ACC112 (cell line): ENCODE results near the gene FSTL4.

Experiments used
- H2AFZ ChIP-seq: fragments of 200-600 bp; sonication (generic); one replicate; pipeline ENCODE4 v1.6.0; 2017; ENCODE audit warnings: antibody characterized with exemption, low read length; ENCODE audit not compliant: unreplicated experiment
- H3K27ac ChIP-seq: fragments of 200-600 bp; sonication (generic); 2 replicates; pipeline ENCODE4 v1.5.1; 2014; ENCODE audit warnings: low read depth, mild to moderate bottlenecking, antibody characterized with exemption, low read length, moderate library complexity
- H3K27me3 ChIP-seq: fragments of 200-600 bp; sonication (generic); 2 replicates; pipeline ENCODE4 v1.6.1; 2014; ENCODE audit warnings: mild to moderate bottlenecking, antibody characterized with exemption, low read length, moderate library complexity, mixed read lengths; ENCODE audit not compliant: insufficient read depth
- H3K36me3 ChIP-seq: fragments of 200-600 bp; sonication (generic); 2 replicates; pipeline ENCODE4 v1.6.1; 2016; ENCODE audit warnings: mild to moderate bottlenecking, antibody characterized with exemption, low read length, moderate library complexity, mixed read lengths; ENCODE audit not compliant: insufficient read depth
- H3K4me1 ChIP-seq: fragments of 200-600 bp; sonication (generic); one replicate; pipeline ENCODE4 v1.6.1; 2016; ENCODE audit warnings: low read length, mixed read lengths; ENCODE audit not compliant: insufficient read depth, unreplicated experiment, control insufficient read depth
- H3K4me3 ChIP-seq: fragments of 200-600 bp; sonication (generic); 2 replicates; pipeline ENCODE4 v1.5.1; 2014; ENCODE audit warnings: mild to moderate bottlenecking, low read depth, low read length
- H3K79me2 ChIP-seq: fragments of 200-600 bp; sonication (generic); one replicate; pipeline ENCODE4 v1.6.0; 2016; ENCODE audit warnings: low read length; ENCODE audit not compliant: control insufficient read depth, unreplicated experiment, insufficient read depth

FSTL4 gene

GRCh38 chr5:133273661-133274596 is 338.4 kb downstream of the FSTL4 start:
- Histone ChIP-seq H3K79me2 (no peaks in the 10 kb centered on the region), H3K4me1 (no peaks in the 10 kb centered on the region), H3K27ac (no peak overlapping the region), H3K27me3 (peaks cover 32% of the 10 kb centered on the region), H2AFZ (no peak overlapping the region), H3K4me3 (no peak overlapping the region), H3K36me3 (no peaks in the 10 kb centered on the region)

- Histone ChIP-seq H3K4me3 (no peak overlapping the region), H3K36me3 (no peaks in the 10 kb centered on the region), H3K79me2 (no peaks in the 10 kb centered on the region), H3K27ac (no peak overlapping the region), H2AFZ (no peak overlapping the region), H3K27me3 (peaks cover 32% of the 10 kb centered on the region), H3K4me1 (no peaks in the 10 kb centered on the region)
These were observed 340.0 kb downstream of the FSTL4 start for GRCh38 chr5:133272345-133272744.

GRCh38 chr5:133271606-133272005 is 340.7 kb downstream of the FSTL4 start:
- Histone ChIP-seq H3K36me3 (no peaks in the 10 kb centered on the region), H3K4me3 (no peak overlapping the region), H3K4me1 (no peaks in the 10 kb centered on the region), H3K27ac (no peak overlapping the region), H2AFZ (no peak overlapping the region), H3K79me2 (no peaks in the 10 kb centered on the region), H3K27me3 (peaks cover 39% of the 10 kb centered on the region)

GRCh38 chr5:133269691-133270090 is 342.6 kb downstream of the FSTL4 start:
- H3K4me1 ChIP-seq, result no peaks in the 10 kb centered on the region
- H3K27ac ChIP-seq, result no peak overlapping the region
- H3K36me3 ChIP-seq, result no peaks in the 10 kb centered on the region
- H3K4me3 ChIP-seq, result no peak overlapping the region
- H2AFZ ChIP-seq, result no peak overlapping the region
- H3K79me2 ChIP-seq, result no peaks in the 10 kb centered on the region
- peaks cover 44% of the 10 kb centered on the region for H3K27me3 ChIP-seq

GRCh38 chr5:133267601-133268000 is 344.7 kb downstream of the FSTL4 start:
- Histone ChIP-seq H3K27ac (no peak overlapping the region), H3K4me1 (no peaks in the 10 kb centered on the region), H2AFZ (no peak overlapping the region), H3K4me3 (no peak overlapping the region), H3K36me3 (no peaks in the 10 kb centered on the region), H3K79me2 (no peaks in the 10 kb centered on the region), H3K27me3 (peaks cover 63% of the 10 kb centered on the region)

- Histone ChIP-seq H3K36me3 (no peaks in the 10 kb centered on the region), H3K4me3 (no peak overlapping the region), H3K4me1 (no peaks in the 10 kb centered on the region), H2AFZ (no peak overlapping the region), H3K27me3 (peaks cover 66% of the 10 kb centered on the region), H3K79me2 (no peaks in the 10 kb centered on the region), H3K27ac (no peak overlapping the region)
These were observed 345.4 kb downstream of the FSTL4 start for GRCh38 chr5:133266966-133267365.

- Histone ChIP-seq H3K4me1 (no peaks in the 10 kb centered on the region), H2AFZ (no peak overlapping the region), H3K4me3 (no peak overlapping the region), H3K27me3 (peaks cover 63% of the 10 kb centered on the region), H3K36me3 (no peaks in the 10 kb centered on the region), H3K27ac (no peak overlapping the region), H3K79me2 (no peaks in the 10 kb centered on the region)
These were observed 345.8 kb downstream of the FSTL4 start for GRCh38 chr5:133266527-133266878.

GRCh38 chr5:133265720-133266526 is 346.4 kb downstream of the FSTL4 start:
- no peaks in the 10 kb centered on the region for H3K36me3 ChIP-seq
- H2AFZ ChIP-seq, result no peak overlapping the region
- H3K27ac ChIP-seq, result no peak overlapping the region
- no peaks in the 10 kb centered on the region for H3K79me2 ChIP-seq
- H3K27me3 ChIP-seq, result peaks cover 60% of the 10 kb centered on the region
- H3K4me1 ChIP-seq, result no peaks in the 10 kb centered on the region
- H3K4me3 ChIP-seq, result no peak overlapping the region

GRCh38 chr5:133265257-133265656 is 347.1 kb downstream of the FSTL4 start:
- Histone ChIP-seq H2AFZ (no peak overlapping the region), H3K27ac (no peak overlapping the region), H3K79me2 (no peaks in the 10 kb centered on the region), H3K4me1 (no peaks in the 10 kb centered on the region), H3K36me3 (no peaks in the 10 kb centered on the region), H3K4me3 (no peak overlapping the region), H3K27me3 (peaks cover 60% of the 10 kb centered on the region)

GRCh38 chr5:133262690-133263089 is 349.7 kb downstream of the FSTL4 start:
- no peaks in the 10 kb centered on the region for H3K36me3 ChIP-seq

More at GRCh38 chr5:133262690-133263089, 349.7 kb downstream of the FSTL4 start:
- H3K79me2 ChIP-seq, result no peaks in the 10 kb centered on the region
- no peak overlapping the region for H2AFZ ChIP-seq
- no peak overlapping the region for H3K27ac ChIP-seq
- no peaks in the 10 kb centered on the region for H3K4me1 ChIP-seq
- H3K27me3 ChIP-seq, result peaks cover 65% of the 10 kb centered on the region
- H3K4me3 ChIP-seq, result no peak overlapping the region
